ENCODE data around the gene COMMD6. TPM values are rescaled to one million over a fixed set of nuclear protein-coding genes. Genes with fewer than 3 reads are reported as not detected.
A peak's percentile ranks its signal among the peaks of the same experiment; 100 is the strongest.

The COMMD6 gene
- total and polyA plus RNA-seq, 2 of the 13 experiments (the other 11 are each of a cell fraction or from before 2014, with no cell fraction given): 97.0 to 164 TPM

DNA sequence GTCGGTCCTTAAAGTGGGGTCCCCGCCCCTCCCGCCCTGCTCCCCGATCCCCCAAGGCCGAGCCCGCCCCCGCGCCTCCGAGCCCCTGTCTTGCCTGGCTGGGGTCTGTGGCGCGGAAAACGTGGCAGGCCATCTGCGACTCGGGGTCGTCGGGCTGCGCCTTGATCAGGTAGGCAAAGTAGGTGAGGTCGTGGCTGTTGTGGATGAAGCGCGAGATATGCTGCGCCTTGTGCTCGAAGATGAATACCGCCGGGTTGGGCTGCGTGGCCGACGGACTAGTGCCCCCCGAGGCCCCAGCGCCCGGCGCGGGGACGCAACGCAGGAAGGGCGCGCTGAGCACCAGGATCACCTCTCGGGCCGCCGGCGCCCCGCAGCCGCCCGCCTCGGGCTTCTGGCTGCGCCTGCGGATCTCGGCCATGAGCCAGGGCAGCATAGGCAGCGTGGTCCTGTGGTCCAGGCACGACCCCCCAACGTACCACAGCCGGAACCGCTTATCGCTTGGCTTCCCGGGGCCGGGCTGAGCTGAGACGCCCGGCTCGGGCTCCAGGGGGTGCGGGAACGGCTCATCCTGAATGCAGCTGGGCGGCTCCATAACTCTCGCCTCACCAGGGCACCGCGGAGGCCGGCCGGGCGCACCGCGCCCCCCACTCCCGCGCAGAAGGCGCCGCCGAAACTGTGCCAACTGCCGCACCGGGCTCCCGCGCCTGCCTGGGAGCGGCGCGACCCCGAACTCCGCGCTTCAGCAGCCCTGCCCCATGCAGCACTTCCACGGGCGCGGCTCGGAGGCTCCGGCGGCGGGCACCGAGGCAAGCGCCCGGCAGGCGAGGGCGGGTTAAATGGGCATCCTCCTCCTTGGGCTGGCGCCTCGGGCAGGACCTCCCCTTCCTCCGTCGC, 56.2 kb downstream of the COMMD6 start (continued):
- no peak for TF ChIP-seq ZBTB33 (CRISPR knock-in tag; IDR thresholded peaks at IDR 0.05)
- TF ChIP-seq BCL6 (CRISPR knock-in tag; IDR thresholded peaks at IDR 0.05): no peak
- TF ChIP-seq, protein P1, sequence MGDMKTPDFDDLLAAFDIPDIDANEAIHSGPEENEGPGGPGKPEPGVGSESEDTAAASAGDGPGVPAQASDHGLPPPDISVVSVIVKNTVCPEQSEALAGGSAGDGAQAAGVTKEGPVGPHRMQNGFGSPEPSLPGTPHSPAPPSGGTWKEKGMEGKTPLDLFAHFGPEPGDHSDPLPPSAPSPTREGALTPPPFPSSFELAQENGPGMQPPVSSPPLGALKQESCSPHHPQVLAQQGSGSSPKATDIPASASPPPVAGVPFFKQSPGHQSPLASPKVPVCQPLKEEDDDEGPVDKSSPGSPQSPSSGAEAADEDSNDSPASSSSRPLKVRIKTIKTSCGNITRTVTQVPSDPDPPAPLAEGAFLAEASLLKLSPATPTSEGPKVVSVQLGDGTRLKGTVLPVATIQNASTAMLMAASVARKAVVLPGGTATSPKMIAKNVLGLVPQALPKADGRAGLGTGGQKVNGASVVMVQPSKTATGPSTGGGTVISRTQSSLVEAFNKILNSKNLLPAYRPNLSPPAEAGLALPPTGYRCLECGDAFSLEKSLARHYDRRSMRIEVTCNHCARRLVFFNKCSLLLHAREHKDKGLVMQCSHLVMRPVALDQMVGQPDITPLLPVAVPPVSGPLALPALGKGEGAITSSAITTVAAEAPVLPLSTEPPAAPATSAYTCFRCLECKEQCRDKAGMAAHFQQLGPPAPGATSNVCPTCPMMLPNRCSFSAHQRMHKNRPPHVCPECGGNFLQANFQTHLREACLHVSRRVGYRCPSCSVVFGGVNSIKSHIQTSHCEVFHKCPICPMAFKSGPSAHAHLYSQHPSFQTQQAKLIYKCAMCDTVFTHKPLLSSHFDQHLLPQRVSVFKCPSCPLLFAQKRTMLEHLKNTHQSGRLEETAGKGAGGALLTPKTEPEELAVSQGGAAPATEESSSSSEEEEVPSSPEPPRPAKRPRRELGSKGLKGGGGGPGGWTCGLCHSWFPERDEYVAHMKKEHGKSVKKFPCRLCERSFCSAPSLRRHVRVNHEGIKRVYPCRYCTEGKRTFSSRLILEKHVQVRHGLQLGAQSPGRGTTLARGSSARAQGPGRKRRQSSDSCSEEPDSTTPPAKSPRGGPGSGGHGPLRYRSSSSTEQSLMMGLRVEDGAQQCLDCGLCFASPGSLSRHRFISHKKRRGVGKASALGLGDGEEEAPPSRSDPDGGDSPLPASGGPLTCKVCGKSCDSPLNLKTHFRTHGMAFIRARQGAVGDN (CRISPR knock-in tag; IDR thresholded peaks at IDR 0.05): peak; percentile 56
- TF ChIP-seq, protein P2, sequence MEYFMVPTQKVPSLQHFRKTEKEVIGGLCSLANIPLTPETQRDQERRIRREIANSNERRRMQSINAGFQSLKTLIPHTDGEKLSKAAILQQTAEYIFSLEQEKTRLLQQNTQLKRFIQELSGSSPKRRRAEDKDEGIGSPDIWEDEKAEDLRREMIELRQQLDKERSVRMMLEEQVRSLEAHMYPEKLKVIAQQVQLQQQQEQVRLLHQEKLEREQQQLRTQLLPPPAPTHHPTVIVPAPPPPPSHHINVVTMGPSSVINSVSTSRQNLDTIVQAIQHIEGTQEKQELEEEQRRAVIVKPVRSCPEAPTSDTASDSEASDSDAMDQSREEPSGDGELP (IDR thresholded peaks at IDR 0.05; ENCODE audit: borderline replicate concordance, low read depth): no peak
- TF ChIP-seq, protein P3, sequence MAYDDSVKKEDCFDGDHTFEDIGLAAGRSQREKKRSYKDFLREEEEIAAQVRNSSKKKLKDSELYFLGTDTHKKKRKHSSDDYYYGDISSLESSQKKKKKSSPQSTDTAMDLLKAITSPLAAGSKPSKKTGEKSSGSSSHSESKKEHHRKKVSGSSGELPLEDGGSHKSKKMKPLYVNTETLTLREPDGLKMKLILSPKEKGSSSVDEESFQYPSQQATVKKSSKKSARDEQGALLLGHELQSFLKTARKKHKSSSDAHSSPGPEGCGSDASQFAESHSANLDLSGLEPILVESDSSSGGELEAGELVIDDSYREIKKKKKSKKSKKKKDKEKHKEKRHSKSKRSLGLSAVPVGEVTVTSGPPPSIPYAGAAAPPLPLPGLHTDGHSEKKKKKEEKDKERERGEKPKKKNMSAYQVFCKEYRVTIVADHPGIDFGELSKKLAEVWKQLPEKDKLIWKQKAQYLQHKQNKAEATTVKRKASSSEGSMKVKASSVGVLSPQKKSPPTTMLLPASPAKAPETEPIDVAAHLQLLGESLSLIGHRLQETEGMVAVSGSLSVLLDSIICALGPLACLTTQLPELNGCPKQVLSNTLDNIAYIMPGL (CRISPR knock-in tag; IDR thresholded peaks at IDR 0.05; ENCODE audit: borderline replicate concordance in 1 of 2, low read depth in 1 of 2): peak in 1 of 2 experiments; percentile 4; a peak in 2 of 4 replicates
- TF ChIP-seq, protein P4, sequence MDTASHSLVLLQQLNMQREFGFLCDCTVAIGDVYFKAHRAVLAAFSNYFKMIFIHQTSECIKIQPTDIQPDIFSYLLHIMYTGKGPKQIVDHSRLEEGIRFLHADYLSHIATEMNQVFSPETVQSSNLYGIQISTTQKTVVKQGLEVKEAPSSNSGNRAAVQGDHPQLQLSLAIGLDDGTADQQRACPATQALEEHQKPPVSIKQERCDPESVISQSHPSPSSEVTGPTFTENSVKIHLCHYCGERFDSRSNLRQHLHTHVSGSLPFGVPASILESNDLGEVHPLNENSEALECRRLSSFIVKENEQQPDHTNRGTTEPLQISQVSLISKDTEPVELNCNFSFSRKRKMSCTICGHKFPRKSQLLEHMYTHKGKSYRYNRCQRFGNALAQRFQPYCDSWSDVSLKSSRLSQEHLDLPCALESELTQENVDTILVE (CRISPR knock-in tag; IDR thresholded peaks at IDR 0.05): no peak
- TF ChIP-seq, protein P5, sequence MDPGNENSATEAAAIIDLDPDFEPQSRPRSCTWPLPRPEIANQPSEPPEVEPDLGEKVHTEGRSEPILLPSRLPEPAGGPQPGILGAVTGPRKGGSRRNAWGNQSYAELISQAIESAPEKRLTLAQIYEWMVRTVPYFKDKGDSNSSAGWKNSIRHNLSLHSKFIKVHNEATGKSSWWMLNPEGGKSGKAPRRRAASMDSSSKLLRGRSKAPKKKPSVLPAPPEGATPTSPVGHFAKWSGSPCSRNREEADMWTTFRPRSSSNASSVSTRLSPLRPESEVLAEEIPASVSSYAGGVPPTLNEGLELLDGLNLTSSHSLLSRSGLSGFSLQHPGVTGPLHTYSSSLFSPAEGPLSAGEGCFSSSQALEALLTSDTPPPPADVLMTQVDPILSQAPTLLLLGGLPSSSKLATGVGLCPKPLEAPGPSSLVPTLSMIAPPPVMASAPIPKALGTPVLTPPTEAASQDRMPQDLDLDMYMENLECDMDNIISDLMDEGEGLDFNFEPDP (CRISPR knock-in tag; conservative IDR thresholded peaks at IDR 0.05): 0 out of 2 replicates have a peak, but pooled peaks have one; percentile 44
- TF ChIP-seq SMAD3 (CRISPR knock-in tag; IDR thresholded peaks at IDR 0.05): no peak
- TF ChIP-seq, protein P6, sequence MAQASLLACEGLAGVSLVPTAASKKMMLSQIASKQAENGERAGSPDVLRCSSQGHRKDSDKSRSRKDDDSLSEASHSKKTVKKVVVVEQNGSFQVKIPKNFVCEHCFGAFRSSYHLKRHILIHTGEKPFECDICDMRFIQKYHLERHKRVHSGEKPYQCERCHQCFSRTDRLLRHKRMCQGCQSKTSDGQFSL (CRISPR knock-in tag; IDR thresholded peaks at IDR 0.05): no peak
- TF ChIP-seq, protein P7, sequence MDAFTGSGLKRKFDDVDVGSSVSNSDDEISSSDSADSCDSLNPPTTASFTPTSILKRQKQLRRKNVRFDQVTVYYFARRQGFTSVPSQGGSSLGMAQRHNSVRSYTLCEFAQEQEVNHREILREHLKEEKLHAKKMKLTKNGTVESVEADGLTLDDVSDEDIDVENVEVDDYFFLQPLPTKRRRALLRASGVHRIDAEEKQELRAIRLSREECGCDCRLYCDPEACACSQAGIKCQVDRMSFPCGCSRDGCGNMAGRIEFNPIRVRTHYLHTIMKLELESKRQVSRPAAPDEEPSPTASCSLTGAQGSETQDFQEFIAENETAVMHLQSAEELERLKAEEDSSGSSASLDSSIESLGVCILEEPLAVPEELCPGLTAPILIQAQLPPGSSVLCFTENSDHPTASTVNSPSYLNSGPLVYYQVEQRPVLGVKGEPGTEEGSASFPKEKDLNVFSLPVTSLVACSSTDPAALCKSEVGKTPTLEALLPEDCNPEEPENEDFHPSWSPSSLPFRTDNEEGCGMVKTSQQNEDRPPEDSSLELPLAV (CRISPR knock-in tag; conservative IDR thresholded peaks at IDR 0.05; ENCODE audit: low read depth): no peak

Data from HepG2 (cell line).